ENCODE results near the gene ABI2.

DNA sequence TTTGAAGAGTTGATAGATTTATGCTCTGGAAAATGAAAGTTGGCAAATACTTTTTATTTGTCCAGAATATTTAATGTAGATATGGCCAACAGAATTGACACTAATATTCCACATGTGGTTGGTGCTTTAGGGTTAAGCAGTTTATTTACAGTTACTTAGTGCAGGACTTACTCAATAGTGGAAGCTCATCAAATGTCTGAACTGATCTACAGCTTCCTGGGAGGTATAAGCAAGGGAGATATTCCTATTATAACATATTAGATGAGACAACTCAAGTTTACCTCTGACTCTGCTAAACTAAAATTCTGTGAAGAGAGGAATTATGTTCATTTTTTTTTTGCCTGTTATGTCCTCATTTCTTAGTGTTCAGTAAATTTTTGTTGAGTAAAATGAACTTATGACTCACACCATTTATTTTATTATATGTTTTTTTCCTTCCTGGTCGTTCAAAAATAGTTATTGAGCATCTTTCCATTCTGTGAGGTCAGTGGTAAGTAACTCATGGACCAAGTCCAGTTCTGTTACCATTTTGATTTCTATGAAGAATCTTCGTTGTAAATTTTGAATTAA lies 13.6 kb downstream of the ABI2 start:
- TF ChIP-seq ZFX (IDR thresholded peaks at IDR 0.05) (no peak), CTCF (conservative IDR thresholded peaks at IDR 0.05) (no peak)

Measured in C4-2B (cell line).